Uterus (tissue), 4 donors: ENCODE results near the gene FXYD6. TPM values are rescaled to one million over a fixed set of nuclear protein-coding genes. Genes with fewer than 3 reads are reported as not detected.

ENCODE experiments used
- DNase-seq, 2 donors: peaks; one replicate each; pipeline ENCODE4 v3.0.0-alpha.2; 2019 to 2020
- H3K27ac ChIP-seq, 2 donors: fragments of 200-600 bp; sonication (generic); 1 replicate in 1 of 2; 2 replicates in 1 of 2; pipeline ENCODE4 v1.5.1; 2016 to 2018
- H3K27me3 ChIP-seq, 2 donors: fragments of 200-600 bp; sonication (generic); one replicate each; pipeline ENCODE4 v1.5.1; 2018 to 2019; ENCODE audit warnings: control low read depth in 1 of 2
- H3K36me3 ChIP-seq, 2 donors: fragments of 200-600 bp; sonication (generic); one replicate each; pipeline ENCODE4 v1.5.1; 2019; ENCODE audit warnings: control low read depth in 1 of 2
- H3K4me1 ChIP-seq, 2 donors: fragments of 200-600 bp; sonication (generic); one replicate each; pipeline ENCODE4 v1.5.1; 2018 to 2019; ENCODE audit warnings: control low read depth in 1 of 2
- H3K4me3 ChIP-seq, 2 donors: fragments of 200-600 bp; sonication (generic); 1 replicate in 1 of 2; 2 replicates in 1 of 2; pipeline ENCODE4 v1.5.1; 2018 to 2019; ENCODE audit warnings: mild to moderate bottlenecking in 1 of 2
- H3K9me3 ChIP-seq, 2 donors: fragments of 200-600 bp; sonication (generic); one replicate each; pipeline ENCODE4 v1.5.1; 2019; ENCODE audit warnings: control low read depth in 1 of 2
- CTCF ChIP-seq, 4 experiments: fragments of 200-600 bp in 2 of 4; fragments of 450-650 bp in 2 of 4; sonication (generic) in 2 of 4; IDR thresholded peaks; one replicate each; pipeline ENCODE4 v1.5.1; 2016 to 2019; ENCODE audit warnings: antibody characterized with exemption in 4 of 4, mild to moderate bottlenecking in 2 of 4, moderate library complexity in 1 of 4
- POLR2A ChIP-seq, 2 donors: fragments of 450-650 bp; IDR thresholded peaks; one replicate each; pipeline ENCODE4 v1.6.1; 2016; ENCODE audit warnings: antibody characterized with exemption in 2 of 2, mild to moderate bottlenecking in 1 of 2, moderate library complexity in 1 of 2
- intact Hi-C: fragments of 100-400 bp; cut with DNase I; formaldehyde crosslinking; loops from one replicate; pipeline ENCODE4 v1.15.1; 2023; ENCODE audit warnings: low total_unique reads
- total RNA-seq, 4 donors: library from RNA; depleted of rRNA in 3 of 4; stranded (reverse); fragments of >200 nt in 3 of 4; gene quantifications; one replicate each; pipeline versions ENCODE4 v1.1.0 to v1.2.4, GENCODE V29; 2014 to 2023
- donor health status: DM: yes; HTN: yes; CAD: no.

FXYD6 gene
- total RNA-seq, 4 donors from 2014 or later, result 85.3 to 307 (median 192) TPM

- H3K36me3 ChIP-seq, result no peaks in the 10 kb centered on the region
- no peak overlapping the region for H3K4me3 ChIP-seq
- no peak for TF ChIP-seq POLR2A (IDR thresholded peaks at IDR 0.05)
- no peak for TF ChIP-seq CTCF (IDR thresholded peaks at IDR 0.05)
- DNase-seq, result no peak
- H3K9me3 ChIP-seq, result no peaks in the 10 kb centered on the region
- intact Hi-C loops, result no loop called here
- H3K27me3 ChIP-seq, result peaks cover 0 to 13% of the 10 kb centered on the region in 2 donors
- H3K27ac ChIP-seq, result no peak overlapping the region
- H3K4me1 ChIP-seq, result peaks cover 0 to 16% of the 10 kb centered on the region in 2 donors
Measured at GRCh38 chr11:117794772-117795629, 81.5 kb downstream of the FXYD6 start.

DNA sequence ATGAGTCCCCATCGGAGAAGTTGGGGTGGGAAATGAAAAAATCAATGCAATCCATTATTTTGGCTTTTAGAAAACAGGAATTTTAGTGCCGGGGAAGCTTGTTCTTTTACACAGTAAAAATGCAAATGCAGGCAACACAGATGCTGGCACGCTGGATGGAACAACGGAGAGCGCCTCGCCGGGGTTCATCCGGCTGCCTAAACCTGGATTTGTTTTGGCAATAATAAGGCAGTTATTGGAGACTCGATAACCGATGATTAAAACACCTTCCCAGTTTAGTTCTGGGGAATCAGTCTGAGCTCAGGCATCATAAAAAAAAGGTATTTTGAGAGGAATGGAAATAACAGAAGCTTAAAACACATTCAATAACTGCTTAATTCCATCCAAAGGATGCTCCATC is 82.3 kb downstream of the FXYD6 start:
- no peak for DNase-seq
- peaks cover 0 to 13% of the 10 kb centered on the region in 2 donors for H3K27me3 ChIP-seq
- no peaks in the 10 kb centered on the region for H3K9me3 ChIP-seq
- no peak overlapping the region for H3K27ac ChIP-seq
- peaks cover 0 to 16% of the 10 kb centered on the region in 2 donors for H3K4me1 ChIP-seq
- intact Hi-C loops, result no loop called here
- H3K36me3 ChIP-seq, result no peaks in the 10 kb centered on the region
- no peak for TF ChIP-seq POLR2A (IDR thresholded peaks at IDR 0.05)
- no peak for TF ChIP-seq CTCF (IDR thresholded peaks at IDR 0.05)
- H3K4me3 ChIP-seq, result no peak overlapping the region

DNA sequence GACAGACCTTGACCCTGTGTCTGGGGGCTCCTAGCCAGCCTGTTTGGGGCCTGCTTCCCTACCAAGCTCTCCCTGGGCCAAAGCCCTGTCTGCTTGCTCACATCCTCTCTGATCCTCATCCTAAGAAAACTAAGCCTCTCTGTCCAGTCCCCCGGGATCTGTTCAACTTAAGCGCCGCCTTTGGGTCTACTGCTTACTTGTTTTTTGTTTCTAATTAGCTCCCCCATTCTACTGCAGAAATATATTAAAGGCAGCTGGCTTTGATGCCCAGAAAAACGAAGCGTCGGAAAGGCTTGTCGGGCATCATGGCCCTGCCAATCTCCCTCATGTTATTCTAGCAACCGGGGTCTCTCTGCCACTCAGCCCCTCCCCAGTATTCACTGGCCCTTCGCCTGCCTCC is 82.9 kb downstream of the FXYD6 start:
- intact Hi-C loops, result no loop called here
- TF ChIP-seq POLR2A (IDR thresholded peaks at IDR 0.05), result no peak
- TF ChIP-seq CTCF (IDR thresholded peaks at IDR 0.05), result no peak
- Histone ChIP-seq H3K27ac (no peak overlapping the region), H3K36me3 (no peaks in the 10 kb centered on the region), H3K27me3 (peaks cover 0 to 13% of the 10 kb centered on the region in 2 donors), H3K4me3 (no peak overlapping the region), H3K9me3 (no peaks in the 10 kb centered on the region), H3K4me1 (peaks cover 0 to 16% of the 10 kb centered on the region in 2 donors)
- DNase-seq, result no peak

GRCh38 chr11:117792992-117793391 is 83.5 kb downstream of the FXYD6 start:
- no peaks in the 10 kb centered on the region for H3K9me3 ChIP-seq
- no peak for DNase-seq
- peaks cover 0 to 13% of the 10 kb centered on the region in 2 donors for H3K27me3 ChIP-seq
- intact Hi-C loops, result no loop called here
- H3K36me3 ChIP-seq, result no peaks in the 10 kb centered on the region
- TF ChIP-seq CTCF (IDR thresholded peaks at IDR 0.05), result no peak
- no peak for TF ChIP-seq POLR2A (IDR thresholded peaks at IDR 0.05)
- peaks cover 0 to 16% of the 10 kb centered on the region in 2 donors for H3K4me1 ChIP-seq
- H3K27ac ChIP-seq, result no peak overlapping the region
- no peak overlapping the region for H3K4me3 ChIP-seq

DNA sequence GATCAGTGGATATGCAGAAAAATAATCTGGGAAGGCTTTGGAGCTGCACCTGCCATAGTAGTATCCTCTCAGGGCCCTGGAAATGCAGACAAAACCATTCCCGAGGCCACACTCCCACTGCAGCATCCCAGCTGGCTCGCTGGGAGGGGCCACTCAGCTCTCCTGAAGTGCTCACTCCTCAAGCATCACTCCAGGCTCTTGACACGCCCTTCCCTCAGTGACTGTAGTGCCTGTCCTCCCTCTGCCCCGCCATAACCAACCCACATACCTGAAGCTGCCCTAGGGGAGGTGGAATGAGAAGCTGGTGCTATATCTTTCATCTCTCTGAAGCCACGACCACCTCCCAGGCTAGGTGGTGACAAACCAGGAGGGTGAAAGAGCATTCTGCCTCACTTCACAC is 84.2 kb downstream of the FXYD6 start:
- no peaks in the 10 kb centered on the region for H3K9me3 ChIP-seq
- no peak overlapping the region for H3K27ac ChIP-seq
- H3K27me3 ChIP-seq, result peaks cover 0 to 13% of the 10 kb centered on the region in 2 donors
- TF ChIP-seq CTCF (IDR thresholded peaks at IDR 0.05) (no peak), POLR2A (IDR thresholded peaks at IDR 0.05) (no peak)
- no peaks in the 10 kb centered on the region for H3K36me3 ChIP-seq
- peaks cover 0 to 15% of the 10 kb centered on the region in 2 donors for H3K4me1 ChIP-seq
- DNase-seq, result no peak
- intact Hi-C loops, result no loop called here
- H3K4me3 ChIP-seq, result no peak overlapping the region
